COLO829 (cell line): ENCODE data around the gene TPM1.

Experiments used
- DNase-seq: peaks from one replicate; pipeline ENCODE4 v3.0.0; 2012; ENCODE audit warnings: low spot score

Gene TPM1

GRCh38 chr15:63075015-63075983 lies 32.8 kb downstream of the TPM1 start:
- no peak for DNase-seq

GRCh38 chr15:63075984-63076713 lies 33.6 kb downstream of the TPM1 start:
- no peak for DNase-seq

GRCh38 chr15:63076714-63077046 lies 34.1 kb downstream of the TPM1 start:
- DNase-seq, result no peak

DNA sequence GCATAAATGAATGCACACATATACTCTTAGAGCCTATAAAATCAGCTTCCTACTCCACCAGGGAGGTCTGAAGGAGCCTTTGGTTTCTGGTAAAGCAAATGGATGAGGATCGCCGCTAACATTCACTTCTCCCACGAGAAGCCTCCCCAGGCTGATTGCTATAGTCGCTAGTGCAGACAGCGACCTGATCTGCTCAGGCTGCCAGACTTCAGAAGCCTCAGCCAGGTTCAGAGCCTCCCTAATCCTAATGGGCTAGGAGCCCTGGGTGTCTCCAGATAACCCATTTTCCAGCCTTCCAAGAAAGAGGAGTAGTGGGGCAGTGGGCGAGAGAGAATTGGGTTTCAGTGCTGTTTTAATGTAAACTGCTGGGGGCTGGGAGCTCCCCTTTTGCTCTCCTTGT lies 35.4 kb downstream of the TPM1 start:
- DNase-seq, result no peak

GRCh38 chr15:63079947-63080626 lies 37.5 kb downstream of the TPM1 start:
- DNase-seq, result no peak

- no peak for DNase-seq
Measured at GRCh38 chr15:63080634-63081250, 38.2 kb downstream of the TPM1 start.

DNA sequence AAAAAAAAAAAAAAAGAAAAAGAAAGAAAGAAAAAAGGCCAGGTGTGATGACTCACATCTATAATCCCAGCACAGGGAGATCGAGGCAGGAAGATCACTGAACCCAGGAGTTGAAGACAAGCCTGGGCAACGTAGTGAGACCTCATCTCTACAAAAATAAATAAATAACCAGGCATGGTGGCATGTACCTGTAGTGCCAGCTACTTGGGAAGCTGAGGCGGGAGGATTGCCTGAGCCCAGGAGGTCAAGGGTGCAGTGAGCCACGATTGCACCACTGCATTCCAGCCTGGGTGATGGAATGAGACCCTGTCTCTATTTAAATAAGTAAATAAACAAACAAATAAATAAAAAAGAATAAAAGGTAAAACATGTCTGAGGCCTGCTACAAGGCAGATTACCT lies 39.8 kb downstream of the TPM1 start:
- DNase-seq, result no peak

GRCh38 chr15:63083044-63083443 lies 40.5 kb downstream of the TPM1 start:
- no peak for DNase-seq

DNA sequence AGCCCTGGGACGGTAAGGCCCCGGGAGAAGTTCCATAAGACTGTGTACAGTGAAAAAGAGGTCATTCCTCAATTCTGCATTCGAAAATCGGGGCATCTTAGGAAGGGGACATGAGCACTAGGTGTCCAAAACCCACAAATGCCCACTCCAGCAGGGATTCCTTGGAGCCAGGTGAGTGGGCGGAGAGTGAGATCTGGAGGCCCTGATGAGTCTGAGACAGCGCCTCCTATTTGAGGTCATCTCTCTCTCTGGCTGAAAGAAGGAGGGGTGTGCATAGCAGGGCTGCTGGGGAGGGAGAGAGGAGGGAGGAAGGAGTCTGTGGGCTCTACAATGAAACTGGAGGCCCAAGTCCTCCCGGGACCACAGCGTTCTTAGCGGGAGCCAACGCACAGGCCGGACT lies 41.0 kb downstream of the TPM1 start:
- no peak for DNase-seq

DNA sequence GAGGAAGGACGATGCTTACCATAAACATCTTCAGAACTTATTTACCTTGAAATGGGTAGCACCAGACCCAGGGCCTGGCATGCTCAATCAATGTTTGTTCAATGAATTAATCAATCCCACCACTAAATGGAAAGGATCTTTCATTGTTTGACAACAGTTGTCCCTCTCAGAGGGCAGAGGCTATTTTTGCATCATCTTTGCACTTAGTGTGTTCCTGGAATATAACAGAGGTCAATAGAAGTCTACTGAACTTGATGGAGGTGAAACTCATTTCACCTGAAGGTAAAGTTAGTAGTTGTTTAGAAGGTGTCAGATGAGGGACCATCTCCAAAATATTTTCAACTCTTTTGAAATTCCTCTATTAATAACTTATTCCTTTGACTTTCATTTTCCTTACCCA lies 42.3 kb downstream of the TPM1 start:
- no peak for DNase-seq

DNA sequence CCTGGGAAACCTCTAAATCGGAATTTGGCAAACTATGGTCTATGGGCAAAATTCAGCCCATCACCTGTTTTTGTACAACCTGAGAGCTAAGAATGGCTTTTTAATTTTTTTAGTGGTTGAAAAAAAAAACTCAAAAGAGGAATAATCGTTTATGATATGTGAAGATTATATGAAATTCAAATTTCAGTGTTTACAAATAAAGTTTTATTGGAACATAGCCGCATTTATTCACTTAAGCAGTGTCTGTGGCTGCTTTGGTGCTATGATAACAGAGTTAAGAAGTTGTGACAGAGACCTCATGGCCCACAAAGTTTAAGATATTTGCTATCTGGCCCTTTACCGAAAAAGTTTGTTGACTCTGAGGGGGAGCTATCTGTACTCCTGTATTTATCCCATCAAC lies 42.7 kb downstream of the TPM1 start:
- no peak for DNase-seq

DNA sequence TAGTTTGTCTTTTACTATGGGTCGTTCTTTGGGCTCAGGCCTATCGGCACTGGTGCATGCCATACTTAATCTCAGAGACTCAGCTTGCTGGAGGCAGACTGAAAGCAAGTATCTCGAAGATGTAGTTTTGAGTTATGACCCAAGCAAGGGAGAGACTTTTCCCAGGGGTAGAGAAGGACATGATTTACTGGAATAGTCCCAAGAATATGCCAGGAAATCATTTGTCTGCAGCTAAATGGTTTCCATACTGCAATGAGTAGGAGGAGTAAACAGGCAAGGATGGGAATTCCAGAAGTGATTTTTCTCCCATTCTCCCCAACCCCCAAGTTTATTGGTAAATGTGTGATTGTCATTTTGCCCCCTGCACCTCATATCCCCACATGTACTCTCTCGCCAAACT lies 43.7 kb downstream of the TPM1 start:
- no peak for DNase-seq

DNA sequence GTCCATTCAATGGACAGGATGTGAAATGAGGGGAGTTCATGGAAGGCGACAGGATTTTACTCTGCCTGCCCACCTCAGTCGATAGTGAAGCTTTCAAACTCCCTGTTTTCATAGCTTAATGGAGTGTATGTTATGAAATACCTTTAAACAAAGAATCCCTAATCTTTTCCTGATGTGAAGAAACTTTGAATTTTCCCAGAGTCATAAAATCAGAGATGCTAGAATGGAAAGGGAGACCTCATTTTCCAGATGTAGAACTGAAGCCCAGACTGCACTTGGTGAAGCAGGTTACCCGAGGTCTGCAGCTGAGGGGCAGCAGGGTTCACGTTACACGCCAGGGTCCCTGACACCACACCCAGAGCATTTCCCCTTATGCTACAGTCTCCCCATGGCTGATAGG lies 44.4 kb downstream of the TPM1 start:
- DNase-seq, result no peak

DNA sequence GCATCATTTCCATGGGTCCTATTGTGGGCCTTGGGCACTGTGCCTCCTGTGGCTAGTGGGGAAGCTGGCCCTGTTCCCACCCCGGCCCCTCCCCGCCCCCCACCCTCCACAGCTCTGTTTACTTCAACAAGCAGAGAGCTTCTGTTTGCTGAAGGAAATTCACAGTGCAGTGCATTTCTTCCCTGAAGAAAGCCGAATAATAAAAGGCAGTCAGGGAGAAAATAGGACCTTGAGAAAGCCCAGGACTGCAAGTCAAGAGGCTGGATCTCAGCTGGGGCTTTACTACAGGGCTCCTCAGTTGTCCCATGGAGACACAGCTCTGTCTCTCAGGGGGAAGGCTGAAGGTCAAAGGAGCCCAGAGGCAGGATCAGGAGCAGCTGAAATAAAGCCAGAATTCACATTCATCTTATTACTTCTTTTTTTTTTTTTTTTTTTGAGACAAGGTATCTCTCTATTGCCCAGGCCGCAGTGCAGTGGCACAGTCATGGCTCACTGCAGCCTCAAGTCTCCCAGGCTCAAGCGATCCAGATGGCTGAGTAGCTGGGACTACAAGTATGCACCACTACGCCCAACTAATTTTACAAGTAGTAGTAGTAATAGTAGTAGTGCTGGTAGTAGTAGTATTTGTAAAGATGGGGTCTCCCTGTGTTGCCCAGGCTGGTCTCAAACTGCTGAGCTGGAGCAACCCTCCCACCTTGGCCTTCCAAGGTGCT lies 46.1 kb downstream of the TPM1 start:
- no peak for DNase-seq

DNA sequence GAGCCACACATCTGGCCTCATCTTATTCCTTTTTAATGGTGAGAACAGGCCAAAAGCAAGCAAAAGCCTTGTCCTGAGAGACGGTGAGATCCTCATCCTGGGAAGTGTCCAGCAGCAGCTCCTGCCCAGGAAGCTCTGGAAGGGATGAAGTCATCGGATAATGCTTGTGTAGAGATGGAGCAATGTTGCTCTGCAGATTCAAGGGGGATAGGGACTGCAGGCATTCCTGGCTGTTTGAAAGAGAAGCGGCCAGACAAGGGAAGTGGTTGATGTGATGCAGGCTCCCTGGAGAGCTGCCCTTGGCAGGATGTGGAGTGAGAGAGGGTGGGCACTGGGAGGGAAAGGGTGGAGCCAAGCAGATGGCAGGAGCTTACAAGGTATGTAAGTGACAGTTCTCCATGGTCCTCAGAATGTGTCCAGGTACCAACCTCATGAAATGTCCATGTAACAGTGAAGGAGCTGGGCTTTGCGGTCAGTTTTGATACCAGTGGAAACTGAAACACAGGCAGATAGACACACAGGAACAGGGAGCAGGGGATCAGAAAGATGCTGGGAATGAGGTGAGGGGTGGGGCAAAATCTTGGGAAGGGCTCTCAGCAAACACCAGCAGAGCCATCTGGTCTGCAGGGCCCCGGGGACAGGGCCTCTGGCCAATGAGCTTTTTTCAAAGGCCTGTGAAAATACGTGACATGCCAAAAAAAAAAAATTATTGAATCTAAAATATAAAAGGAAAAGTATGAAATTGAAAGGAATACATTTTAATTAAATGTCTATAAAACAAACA lies 46.9 kb downstream of the TPM1 start:
- peak; percentile 19 for DNase-seq

DNA sequence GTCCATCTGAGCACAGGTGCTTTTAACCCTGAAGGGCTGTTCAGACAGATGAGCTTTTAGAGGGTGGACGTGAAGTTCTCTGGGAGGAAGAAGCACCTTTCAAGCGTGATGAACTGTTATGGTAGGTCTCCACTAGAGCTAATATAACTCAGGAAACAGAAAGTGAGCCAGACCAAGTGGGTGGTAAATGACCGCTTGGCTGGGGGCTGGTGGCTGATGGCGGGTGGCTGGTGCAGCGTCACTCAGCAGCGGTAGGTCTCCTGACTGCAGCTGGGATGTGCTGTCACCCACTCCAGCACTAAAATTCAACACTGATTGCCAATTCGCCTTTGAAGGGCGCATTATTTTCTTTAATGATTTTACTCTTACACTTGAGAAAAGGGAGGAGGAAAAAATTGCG lies 47.9 kb downstream of the TPM1 start:
- no peak for DNase-seq

DNA sequence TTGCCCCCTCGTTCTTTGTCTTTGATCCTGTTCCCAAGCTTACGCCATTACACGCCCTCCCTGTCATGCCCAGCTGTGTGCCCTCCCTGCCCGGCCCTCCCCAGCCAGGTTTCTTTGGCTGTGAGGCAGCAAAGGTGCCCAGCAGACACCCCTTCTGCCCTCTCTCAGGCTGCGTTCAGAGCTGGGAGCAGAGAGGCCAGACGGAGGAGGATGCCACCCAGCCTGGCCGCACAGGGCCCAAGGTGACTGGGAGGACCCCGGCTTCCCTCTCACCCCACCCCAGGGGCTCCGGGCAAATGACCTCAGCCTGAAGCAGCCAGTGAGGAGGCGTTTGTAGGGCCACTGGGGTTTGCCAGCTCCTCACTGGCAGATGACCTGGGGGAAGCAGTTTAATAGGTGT lies 48.3 kb downstream of the TPM1 start:
- DNase-seq, result no peak

DNA sequence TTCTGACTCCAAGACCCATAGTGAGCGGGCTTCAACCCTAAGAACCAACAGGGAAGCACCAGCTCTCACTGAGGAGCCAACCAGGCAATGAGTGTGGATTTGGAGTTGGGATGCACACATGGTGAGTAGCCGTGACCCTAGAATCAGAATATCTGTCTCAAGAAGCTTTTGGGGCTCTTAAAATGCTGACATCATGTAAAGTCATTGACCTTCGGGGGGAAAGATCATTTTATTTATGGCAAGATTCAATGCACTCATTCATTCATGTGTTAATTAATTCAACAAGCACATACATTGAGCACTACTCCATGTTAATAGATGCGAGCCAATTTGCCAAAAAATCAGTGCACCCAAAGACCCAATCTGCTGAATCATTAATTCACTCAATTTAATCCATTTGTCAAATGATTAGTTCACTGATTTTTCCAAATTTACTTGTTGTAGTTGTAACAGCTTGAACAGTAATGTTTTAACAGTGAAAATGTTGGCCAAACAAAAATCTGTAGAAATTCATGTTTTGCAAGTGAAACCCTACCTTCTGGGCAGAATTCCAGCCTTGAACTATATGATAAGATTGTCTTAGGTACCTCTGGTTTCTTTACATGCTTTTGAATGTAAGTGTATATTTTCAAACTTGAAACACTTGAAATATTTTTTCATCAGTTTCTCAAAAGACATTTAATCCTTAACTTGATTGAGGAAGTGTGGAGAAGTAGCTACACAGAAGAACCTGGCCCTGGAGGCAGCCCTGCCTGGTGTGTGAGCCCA lies 49.3 kb downstream of the TPM1 start:
- DNase-seq, result no peak

- DNase-seq, result peak; percentile 40
Measured at GRCh38 chr15:63093486-63094205, 51.1 kb downstream of the TPM1 start.
